ENCODE data around the gene SHANK2.

SHANK2 gene

DNA sequence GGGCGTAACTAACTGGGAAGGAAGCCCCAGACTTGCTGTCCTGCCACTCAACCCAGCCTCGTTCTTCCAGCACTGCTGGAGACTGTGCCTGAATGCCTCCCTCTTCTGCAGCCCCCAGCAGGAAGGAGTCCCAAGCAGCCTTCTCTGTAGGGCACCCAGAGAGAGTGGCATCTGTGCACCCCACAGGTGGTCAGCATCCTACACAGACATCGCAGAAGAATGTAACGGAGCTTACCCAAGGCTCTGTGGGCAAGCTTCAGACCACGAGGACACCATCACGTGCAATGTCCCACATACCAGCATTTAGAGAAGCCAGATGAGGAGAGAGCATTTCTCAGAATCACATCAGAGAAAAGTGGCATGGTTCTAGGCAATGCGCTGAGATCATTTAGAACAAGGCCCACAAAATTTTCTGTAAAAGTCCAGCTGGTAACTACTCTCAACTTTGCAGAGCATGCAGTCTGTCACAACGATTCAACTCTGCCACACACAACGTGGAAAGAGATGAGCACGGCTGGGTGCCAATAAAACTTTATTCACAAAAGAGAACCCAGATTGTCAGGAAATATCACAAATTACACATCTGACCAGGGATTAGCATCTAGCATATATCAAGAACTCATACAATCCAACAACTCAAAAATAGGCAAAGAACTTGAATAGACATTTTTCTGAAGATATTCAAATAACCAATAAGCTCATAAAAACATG lies 33.4 kb downstream of the SHANK2 start:
- FAIRE-seq: no peak

DNA sequence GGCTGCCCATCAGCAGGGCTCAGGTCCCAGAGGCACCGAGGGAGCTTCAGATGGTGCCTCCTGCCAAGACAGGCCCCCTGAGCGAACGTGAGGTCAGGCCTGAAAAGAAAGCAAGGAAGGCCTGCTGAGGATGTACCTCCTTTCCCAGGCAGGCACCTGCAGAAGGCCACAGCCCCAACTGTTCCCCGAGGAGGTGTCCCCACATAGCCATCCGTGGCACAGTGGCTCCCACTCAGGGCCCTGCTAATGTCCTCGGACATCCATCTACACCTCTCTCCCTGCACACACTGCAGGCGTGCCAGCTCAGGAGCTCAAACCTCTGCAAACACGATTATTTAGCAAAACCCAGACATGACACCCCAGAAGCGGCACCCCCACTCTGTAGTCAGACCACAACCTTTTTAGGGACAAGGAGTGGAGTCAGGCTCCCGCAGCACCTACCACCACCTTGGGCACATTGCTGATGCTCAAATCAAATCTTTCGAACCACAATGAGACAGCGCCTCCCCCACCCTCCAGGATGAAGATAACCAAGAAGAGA lies 36.9 kb downstream of the SHANK2 start:
- no peak for FAIRE-seq

DNA sequence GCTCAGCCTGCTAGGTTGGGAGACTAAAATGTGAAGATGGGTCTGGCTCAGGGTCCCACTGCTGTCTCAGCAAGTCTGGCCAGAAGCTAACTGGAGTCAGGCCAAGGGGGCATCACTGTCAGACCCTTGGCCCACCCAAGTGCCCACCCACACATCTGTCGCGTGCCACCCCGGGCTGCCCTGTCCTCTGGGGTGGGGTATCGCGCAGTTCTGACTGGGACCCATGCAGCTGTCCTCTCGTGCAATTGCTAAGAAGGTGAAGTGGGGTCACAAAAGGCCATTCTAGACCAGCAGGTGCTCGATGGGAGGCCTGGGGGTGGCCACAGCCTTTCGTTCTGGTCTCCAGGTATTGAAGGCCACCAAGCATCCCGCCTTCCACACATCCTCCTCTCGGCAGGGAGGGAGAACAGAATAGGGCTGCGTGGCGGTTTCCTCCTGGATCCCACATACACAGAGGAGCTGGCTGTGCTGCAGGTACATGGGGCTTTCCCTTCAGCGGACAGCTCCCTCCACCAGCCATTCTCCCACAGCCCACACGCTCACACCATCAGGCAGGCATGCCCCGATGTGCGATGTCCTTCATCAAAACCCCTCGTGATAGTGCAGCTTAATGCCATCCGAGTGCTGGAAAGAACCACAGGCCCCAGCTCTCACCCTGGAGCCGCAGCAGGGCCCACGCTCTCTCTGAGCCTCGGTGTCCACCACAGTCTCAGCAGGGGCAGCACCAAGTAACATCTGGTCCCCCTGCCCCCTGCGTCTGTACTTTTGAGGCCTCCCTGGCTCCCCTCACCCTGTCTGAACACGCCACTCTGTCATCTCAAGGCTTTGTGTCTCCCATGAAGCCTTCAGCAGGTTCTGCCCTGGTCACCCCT lies 37.6 kb downstream of the SHANK2 start:
- no peak for FAIRE-seq

DNA sequence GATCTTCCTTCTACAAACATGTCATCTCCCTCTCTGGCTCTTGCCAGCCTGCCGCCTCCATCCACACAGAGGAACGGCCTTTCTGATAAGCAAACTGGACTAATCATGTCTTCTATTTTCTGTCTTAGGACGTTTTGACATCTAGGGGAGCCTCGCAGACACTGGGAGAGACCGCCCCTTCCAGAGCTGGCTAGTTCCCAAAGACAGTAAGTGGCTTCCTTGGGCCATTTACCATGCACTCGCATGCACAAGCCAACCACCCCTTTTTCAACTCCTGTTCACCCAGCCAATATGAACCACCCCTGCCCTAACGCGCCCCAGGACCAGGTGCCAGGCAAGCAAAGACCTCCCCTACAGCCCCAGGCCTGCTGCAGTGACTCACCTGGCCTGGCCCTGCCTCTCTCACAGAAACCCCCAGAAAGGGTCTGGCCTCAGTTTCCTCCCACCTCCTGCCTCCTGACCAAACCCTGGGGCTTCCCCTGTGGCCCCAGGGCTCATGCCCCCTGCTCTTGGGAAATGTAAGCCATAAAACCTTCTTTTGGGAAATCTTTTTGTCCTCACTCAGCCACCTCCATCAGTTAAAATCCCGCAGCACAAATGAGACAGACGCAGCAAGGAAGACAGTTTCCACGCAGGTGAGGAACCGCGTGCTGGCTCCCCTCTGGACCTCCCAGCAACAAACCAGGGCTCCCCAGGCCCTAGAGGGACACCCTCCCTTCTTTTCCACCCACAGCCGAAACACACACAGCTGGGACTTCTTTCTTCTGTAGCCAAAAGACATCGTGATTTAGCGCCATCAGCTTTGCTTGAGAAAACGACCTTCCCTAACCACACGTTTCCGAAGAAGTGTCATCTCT lies 38.5 kb downstream of the SHANK2 start:
- no peak for FAIRE-seq

DNA sequence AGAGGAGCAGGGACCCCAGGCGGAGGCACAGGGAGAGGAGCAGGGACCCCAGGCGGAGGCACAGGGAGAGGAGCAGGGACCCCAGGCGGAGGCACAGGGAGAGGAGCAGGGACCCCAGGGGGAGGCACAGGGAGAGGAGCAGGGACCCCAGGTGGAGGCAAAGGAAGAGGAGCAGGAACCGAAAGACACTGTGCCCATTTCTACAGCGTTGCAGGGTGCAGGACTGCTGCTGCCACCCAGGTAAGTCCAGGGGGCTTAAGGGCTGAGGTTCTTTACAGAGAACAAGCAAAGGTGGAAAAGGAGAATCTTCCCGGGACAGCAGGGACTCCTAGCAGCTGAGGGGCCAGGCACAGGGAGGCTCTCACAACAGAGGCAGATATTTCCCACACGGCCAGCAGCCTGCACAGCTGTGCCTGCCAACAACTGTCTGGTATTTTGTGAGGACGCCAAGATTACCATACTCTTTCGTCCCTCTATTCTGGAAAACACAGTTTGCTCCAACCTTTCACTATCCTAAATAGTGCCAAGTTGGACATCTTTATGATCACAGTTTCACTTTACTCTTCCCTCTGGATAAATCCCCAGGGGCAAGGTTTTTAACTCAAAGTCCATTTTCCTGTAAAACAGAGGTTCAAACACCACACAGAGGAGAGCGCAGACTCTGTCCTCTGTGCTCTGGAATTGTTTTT lies 39.4 kb downstream of the SHANK2 start:
- FAIRE-seq: no peak

DNA sequence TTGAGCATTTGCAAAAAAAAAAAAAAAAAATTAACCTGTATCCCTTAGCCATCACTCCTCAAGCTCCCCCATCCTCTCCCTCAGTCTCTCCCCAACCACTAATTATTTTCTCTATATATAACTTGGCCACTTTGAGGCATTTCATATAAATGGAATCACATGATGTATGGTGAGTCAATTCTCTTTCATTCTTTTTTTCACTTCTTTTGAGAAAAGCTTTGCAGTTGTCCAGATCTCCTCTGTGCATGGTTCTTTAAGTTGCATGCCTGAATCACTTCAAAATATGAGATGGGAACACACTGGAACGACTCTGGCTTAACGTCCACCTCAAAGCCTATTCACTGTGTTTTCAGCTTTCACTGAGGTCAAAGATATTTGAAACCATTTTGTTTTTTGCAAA lies 40.7 kb downstream of the SHANK2 start:
- no peak for FAIRE-seq

- no peak for FAIRE-seq
Observed at GRCh38 chr11:71210861-71211260, 41.5 kb downstream of the SHANK2 start.

DNA sequence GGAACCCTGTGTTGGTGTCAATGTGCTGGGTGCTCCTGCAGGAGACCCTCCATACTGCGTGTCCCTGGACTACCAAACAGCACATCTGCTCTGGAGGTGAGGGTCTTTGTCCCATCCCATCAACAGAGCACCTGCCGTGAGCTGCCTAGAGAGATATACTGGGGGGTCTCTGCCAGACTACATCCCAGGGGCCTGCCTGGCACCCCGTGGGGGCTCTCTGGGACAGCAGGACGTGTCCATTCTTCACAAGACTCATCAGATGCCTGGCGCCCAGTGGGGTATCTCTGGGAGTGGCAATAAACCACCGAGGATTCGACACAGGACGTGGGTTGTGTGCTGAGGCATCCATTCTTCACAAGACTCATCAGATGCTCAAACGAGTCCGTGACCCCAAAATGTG lies 42.7 kb downstream of the SHANK2 start:
- no peak for FAIRE-seq

DNA sequence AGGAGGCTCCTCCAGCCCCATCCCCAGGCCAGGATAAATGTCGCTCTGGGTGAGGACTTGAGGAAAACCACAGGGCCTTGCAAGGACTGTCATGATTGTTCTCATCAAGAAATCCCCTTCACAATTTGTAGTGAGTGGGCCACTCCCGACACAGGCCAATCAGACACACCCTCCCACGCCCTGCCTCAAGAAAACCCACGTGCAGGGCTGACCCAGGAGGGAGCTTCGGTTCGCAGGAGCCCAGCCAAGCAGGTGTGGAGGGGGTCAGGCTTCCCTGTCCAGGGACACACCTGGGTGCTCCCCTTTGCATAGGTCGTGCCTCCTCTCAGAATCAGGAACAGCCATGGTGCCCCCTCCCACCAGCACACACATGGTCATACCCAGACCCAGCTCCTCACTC lies 43.2 kb downstream of the SHANK2 start:
- no peak for FAIRE-seq

DNA sequence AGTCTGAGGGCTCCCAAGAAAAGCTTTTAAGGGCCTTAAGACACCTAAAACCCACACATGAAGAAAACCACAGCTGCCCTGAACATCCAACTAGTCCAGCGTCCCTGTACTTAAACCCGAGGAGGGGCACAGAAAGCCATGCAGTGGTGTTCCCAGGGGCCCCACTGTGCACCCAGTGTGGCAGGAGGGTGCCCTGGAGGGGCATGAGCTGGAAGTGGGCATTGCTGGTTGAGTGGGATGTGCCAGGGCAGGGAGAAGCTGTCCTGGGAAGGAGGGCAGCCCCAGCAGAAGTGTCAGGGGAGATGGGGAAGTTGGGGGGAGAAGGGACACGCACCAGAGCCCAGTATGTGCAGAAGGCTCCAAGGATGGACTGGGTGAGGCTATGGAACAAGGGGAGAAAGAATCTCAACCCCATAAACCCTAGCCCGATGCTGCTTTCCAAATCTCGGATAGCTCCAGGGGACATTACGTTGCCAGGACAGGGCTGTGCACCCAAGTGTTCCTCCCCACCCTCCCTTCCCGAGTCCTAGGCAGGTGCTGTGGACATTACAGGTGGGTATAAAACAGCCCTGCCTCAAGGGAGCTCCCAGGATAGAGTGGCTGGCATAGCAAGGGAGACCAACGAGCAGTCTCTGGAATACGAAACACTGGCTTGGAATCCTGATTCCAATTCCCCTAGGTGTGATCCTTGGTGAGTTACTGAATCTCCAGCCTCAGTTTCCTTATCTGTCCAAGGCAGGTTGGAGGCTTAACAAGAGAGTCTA lies 44.2 kb downstream of the SHANK2 start:
- FAIRE-seq: no peak

GRCh38 chr11:71207563-71207962 lies 44.8 kb downstream of the SHANK2 start:
- FAIRE-seq: no peak

DNA sequence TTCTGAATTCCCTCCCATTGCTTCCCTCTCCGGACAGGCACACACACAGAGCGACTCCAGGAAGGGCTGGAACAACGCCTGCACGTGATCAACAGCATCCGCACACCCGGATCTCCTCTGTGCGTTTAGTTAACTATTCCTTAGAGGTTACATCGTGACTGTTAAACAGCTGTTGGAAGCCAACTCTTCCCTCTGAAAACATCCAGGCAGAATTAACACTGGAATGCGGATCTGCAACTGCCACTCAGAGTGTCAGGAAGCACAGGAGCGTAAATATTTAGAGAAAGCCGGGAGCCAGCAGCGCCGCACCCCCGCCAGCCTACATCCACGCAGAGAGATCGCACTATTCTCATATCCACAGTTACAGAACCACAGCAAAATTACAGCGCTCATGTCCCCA lies 46.2 kb downstream of the SHANK2 start:
- FAIRE-seq: no peak

DNA sequence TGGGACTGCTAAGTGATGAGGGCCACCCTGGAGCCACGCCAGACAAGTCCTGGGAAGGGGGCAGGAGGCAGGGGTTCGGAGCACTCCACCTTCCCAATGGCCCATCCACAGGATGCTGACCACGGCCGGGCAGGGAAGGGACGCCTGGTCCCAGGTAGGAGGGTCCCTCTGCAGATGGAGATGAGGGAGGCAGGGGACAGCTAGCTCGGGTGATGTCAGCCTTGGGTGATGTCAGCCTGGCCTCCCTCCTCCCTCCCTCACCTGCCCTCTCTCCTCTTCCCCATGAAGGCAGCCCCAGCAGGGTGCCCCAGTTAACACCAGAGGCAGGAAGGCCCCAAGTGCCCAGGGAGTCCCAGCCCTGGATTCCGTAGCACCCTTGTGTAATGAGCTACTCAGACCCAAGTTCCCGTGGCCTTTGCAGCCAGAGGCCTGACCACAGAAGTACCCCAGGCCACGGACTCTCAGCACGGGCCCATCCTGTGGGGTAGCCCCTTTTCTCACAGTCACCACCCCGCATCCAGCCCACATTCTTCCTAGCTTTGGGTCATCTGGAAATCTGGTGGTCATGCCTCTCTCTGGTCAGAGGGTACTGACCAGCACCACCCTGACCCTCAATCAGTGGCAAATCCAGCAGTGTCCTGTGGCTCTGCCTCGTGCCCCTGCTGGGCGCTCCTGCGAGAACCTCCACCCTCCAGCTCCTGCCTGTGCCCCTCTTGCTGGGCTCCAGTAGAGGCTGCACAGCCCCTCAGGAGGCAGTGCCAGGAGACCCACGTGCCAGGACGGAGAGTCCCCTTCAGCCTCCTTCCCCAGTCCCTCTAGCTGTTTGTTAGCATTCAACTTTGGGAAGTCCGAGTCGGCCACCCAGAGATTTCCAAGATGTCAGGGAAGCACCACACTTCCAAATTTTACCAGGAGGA lies 47.4 kb downstream of the SHANK2 start:
- FAIRE-seq: no peak

DNA sequence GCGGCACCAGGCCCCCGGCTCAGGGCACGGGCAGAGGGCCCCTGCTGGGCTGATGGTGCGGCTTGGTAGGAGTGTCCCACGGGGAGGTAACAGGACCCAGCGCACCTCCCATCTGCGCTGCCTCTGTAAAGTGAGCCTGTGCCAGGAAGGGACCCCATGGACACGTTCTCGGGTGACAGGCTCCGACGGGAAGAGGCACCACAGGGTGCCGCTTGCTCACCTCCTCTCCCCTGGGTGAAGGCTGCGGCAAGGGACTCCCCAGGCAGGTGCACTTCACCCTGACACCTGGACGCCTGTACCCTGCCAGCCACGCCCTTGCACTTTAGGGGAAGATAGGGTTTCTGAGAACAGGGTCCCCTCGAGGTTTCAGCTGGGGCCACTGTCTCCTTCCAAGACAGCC lies 48.1 kb downstream of the SHANK2 start:
- no peak for FAIRE-seq

DNA sequence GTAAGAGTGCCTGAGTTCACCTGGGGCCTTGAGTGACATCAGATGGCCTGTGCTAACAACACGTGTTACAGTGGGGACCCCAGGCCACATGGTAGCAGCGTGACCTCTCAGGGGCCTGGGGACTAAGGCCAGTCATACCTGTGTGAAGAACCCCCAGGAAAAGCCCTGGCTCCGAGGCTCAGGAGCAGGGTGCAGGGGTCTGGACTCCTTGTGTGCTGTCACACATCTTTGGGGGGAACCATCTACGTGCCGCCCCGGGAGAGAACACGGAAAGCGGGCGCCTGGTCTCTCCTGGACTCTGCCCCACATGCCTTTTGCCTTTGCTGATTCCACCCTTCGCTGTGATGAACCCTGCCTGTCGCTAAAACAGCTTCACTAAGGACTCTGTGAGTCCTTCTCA lies 48.7 kb downstream of the SHANK2 start:
- no peak for FAIRE-seq

DNA sequence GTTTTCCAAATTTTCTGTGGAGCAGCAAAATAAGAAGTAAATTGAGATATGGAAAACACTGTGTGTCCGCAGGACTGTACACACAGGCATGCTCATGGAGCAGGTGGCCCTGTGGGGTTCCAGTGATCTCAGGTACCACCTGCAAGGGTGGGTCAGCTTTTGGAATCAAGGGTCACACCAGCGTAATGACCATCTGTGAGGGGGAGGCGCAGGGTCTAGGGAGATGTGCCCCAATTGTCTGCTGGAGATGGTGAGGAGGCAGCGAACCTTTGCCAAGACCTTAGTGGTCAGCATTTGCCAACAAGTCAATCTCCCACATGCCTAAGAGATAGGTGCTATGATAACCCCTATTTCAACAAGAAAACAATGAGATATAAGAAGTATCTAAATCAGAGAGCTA lies 49.4 kb downstream of the SHANK2 start:
- FAIRE-seq: no peak

GRCh38 chr11:71202598-71202944 lies 49.8 kb downstream of the SHANK2 start:
- FAIRE-seq: no peak
